OCI-LY7 (cell line): ENCODE results near the gene ARF5. TPM values are rescaled to one million over a fixed set of nuclear protein-coding genes. Genes with fewer than 3 reads are reported as not detected.

Source experiments
- BruUV-seq: library from RNA; stranded (reverse); fragments of 400-500 nt; replicated peaks from 2 replicates; lab custom pipeline; 2021; lab: Mats Ljungman, UMichigan
- CTCF ChIA-PET: fragments of 300-600 bp; sonication (Branson Sonifier 250); formaldehyde crosslinking; loops from one replicate; lab custom pipeline; 2022; ENCODE audit warnings: antibody characterized with exemption; ENCODE audit not compliant: unreplicated experiment; lab: Charles Lee
- POLR2A ChIA-PET: fragments of 300-600 bp; sonication (Branson Sonifier 250); formaldehyde crosslinking; loops from one replicate; lab custom pipeline; 2022; ENCODE audit warnings: antibody characterized with exemption; lab: Charles Lee
- DNase-seq: peaks from one replicate; pipeline ENCODE4 v3.0.0-alpha.2; 2015; ENCODE audit warnings: low spot score
- H2AFZ ChIP-seq: fragments of 200-600 bp; sonication (generic), shearing (Covaris generic); 2 replicates; pipeline ENCODE4 v1.6.1; 2014; ENCODE audit warnings: mild to moderate bottlenecking, antibody characterized with exemption, low read length, moderate library complexity
- H3K27ac ChIP-seq: fragments of 200-600 bp; sonication (generic); 2 replicates; pipeline ENCODE4 v1.5.1; 2014; ENCODE audit warnings: mixed run types, low read depth, mild to moderate bottlenecking, moderate library complexity, low read length, inconsistent platforms; ENCODE audit not compliant: poor library complexity, severe bottlenecking
- H3K36me3 ChIP-seq: fragments of 200-600 bp; sonication (generic); 2 replicates; pipeline ENCODE4 v1.6.1; 2014; ENCODE audit warnings: mild to moderate bottlenecking, antibody characterized with exemption, low read length, moderate library complexity, mixed read lengths; ENCODE audit not compliant: insufficient read depth
- H3K4me1 ChIP-seq: fragments of 200-600 bp; sonication (generic); 2 replicates; pipeline ENCODE4 v1.5.1; 2014; ENCODE audit warnings: mild to moderate bottlenecking, low read length; ENCODE audit not compliant: insufficient read depth, poor library complexity, severe bottlenecking
- H3K4me2 ChIP-seq: fragments of 200-600 bp; sonication (generic); 2 replicates; pipeline ENCODE4 v1.6.1; 2014; ENCODE audit warnings: mild to moderate bottlenecking, low read length
- H3K4me3 ChIP-seq: fragments of 200-600 bp; sonication (generic); 2 replicates; pipeline ENCODE4 v1.5.1; 2014; ENCODE audit warnings: mild to moderate bottlenecking, low read depth, low read length; ENCODE audit not compliant: poor library complexity, severe bottlenecking
- H3K79me2 ChIP-seq: fragments of 200-600 bp; sonication (generic); 2 replicates; pipeline ENCODE4 v1.6.1; 2016; ENCODE audit warnings: low read depth, mild to moderate bottlenecking, low read length, moderate library complexity, mixed read lengths; ENCODE audit not compliant: insufficient read depth
- H3K9me2 ChIP-seq: fragments of 200-600 bp; sonication (generic); 2 replicates; pipeline ENCODE4 v1.6.1; 2016; ENCODE audit warnings: mild to moderate bottlenecking, low read length, mixed read lengths; ENCODE audit not compliant: insufficient read depth
- H3K9me3 ChIP-seq: fragments of 200-600 bp; sonication (generic); 2 replicates; pipeline ENCODE4 v1.6.1; 2014; ENCODE audit warnings: mild to moderate bottlenecking, mixed run types, low read length, mixed read lengths
- H4K20me1 ChIP-seq: fragments of 200-600 bp; sonication (generic); 2 replicates; pipeline ENCODE4 v1.6.1; 2014; ENCODE audit warnings: mild to moderate bottlenecking, antibody characterized with exemption, low read length, moderate library complexity, mixed read lengths; ENCODE audit not compliant: insufficient read depth
- CTCF ChIP-seq: fragments of 200-600 bp; sonication (generic); conservative IDR thresholded peaks from 2 replicates; pipeline ENCODE4 v1.5.1; 2014; ENCODE audit warnings: mild to moderate bottlenecking, antibody characterized with exemption, low read length, moderate library complexity, mixed read lengths
- EZH2phosphoT487 ChIP-seq: fragments of 200-600 bp; sonication (generic); IDR thresholded peaks from 2 replicates; pipeline ENCODE4 v1.6.1; 2018; ENCODE audit warnings: low read depth, borderline replicate concordance, mild to moderate bottlenecking, mixed run types, antibody characterized with exemption, low read length, moderate library complexity, mixed read lengths
- intact Hi-C: fragments of 100-400 bp; cut with micrococcal nuclease; formaldehyde crosslinking; loops from one replicate; pipeline ENCODE4 v1.10.0; 2022; ENCODE audit not compliant: unreplicated experiment
- total RNA-seq, 2 experiments: library from RNA; depleted of rRNA in 1 of 2; stranded (reverse); fragments of >200 nt in 1 of 2; shearing (Covaris generic) in 1 of 2; gene quantifications; 2 replicates each; pipeline ENCODE4 v1.2.3, GENCODE V29; 2014 to 2022

The ARF5 gene
- total RNA-seq, 2 experiments from 2014 or later = 151 to 162 TPM

GRCh38 chr7:127541548-127541947 is 46.7 kb upstream of the ARF5 start:
- no peaks in the 10 kb centered on the region for H3K79me2 ChIP-seq
- BruUV-seq = no TSS peak
- POLR2A ChIA-PET = no interaction called here

GRCh38 chr7:127546313-127546712 is 41.9 kb upstream of the ARF5 start:
- Histone ChIP-seq H3K9me2 (no peaks in the 10 kb centered on the region; the same call in 1 of the 2 replicates), H3K9me3 (0 out of 2 replicates have a peak, but pooled peaks cover 5% of the 10 kb centered on the region), H3K4me3 (no peak overlapping the region), H3K79me2 (no peaks in the 10 kb centered on the region), H4K20me1 (no peaks in the 10 kb centered on the region), H2AFZ (no peak overlapping the region), H3K27ac (no peak overlapping the region), H3K4me2 (no peak overlapping the region), H3K36me3 (no peaks in the 10 kb centered on the region), H3K4me1 (no peaks in the 10 kb centered on the region)
- no peak for DNase-seq
- ChIA-PET CTCF (no interaction called here), POLR2A (no interaction called here)
- no peak for TF ChIP-seq EZH2phosphoT487
- TF ChIP-seq CTCF = no peak
- no TSS peak for BruUV-seq
- intact Hi-C loops = no loop called here

More at GRCh38 chr7:127541548-127541947, 46.7 kb upstream of the ARF5 start:
- H3K36me3 ChIP-seq = no peaks in the 10 kb centered on the region
- H3K27ac ChIP-seq = no peak overlapping the region
- TF ChIP-seq CTCF (no peak), EZH2phosphoT487 (no peak)
- no peak overlapping the region for H3K4me2 ChIP-seq
- H4K20me1 ChIP-seq = no peaks in the 10 kb centered on the region
- H3K4me3 ChIP-seq = no peak overlapping the region
- no peak overlapping the region for H2AFZ ChIP-seq
- H3K9me3 ChIP-seq = 0 out of 2 replicates have a peak, but pooled peaks cover 5% of the 10 kb centered on the region
- CTCF ChIA-PET = no interaction called here
- intact Hi-C loops = no loop called here
- no peak for DNase-seq
- H3K4me1 ChIP-seq = no peaks in the 10 kb centered on the region
- H3K9me2 ChIP-seq = no peaks in the 10 kb centered on the region

- Histone ChIP-seq H3K79me2 (no peaks in the 10 kb centered on the region), H2AFZ (no peak overlapping the region), H3K36me3 (no peaks in the 10 kb centered on the region), H3K9me3 (0 out of 2 replicates have a peak, but pooled peaks cover 5% of the 10 kb centered on the region), H3K4me1 (no peaks in the 10 kb centered on the region), H4K20me1 (no peaks in the 10 kb centered on the region), H3K9me2 (no peaks in the 10 kb centered on the region; the same call in 1 of the 2 replicates), H3K4me3 (no peak overlapping the region), H3K4me2 (no peak overlapping the region), H3K27ac (no peak overlapping the region)
- DNase-seq = peak; percentile 2
- intact Hi-C loops = no loop called here
- BruUV-seq = no TSS peak
- TF ChIP-seq CTCF (peak; percentile 54), EZH2phosphoT487 (no peak)
- POLR2A ChIA-PET = no interaction called here
- CTCF ChIA-PET = no interaction called here
These were observed 38.0 kb upstream of the ARF5 start for GRCh38 chr7:127550247-127550646.
